Measurements from ENCODE around the gene GADD45B. TPM values are rescaled to one million over a fixed set of nuclear protein-coding genes. Genes with fewer than 3 reads are reported as not detected.

Gene GADD45B
- total RNA-seq, 4 donors from 2014 or later = 230 to 440 (median 337) TPM

DNA sequence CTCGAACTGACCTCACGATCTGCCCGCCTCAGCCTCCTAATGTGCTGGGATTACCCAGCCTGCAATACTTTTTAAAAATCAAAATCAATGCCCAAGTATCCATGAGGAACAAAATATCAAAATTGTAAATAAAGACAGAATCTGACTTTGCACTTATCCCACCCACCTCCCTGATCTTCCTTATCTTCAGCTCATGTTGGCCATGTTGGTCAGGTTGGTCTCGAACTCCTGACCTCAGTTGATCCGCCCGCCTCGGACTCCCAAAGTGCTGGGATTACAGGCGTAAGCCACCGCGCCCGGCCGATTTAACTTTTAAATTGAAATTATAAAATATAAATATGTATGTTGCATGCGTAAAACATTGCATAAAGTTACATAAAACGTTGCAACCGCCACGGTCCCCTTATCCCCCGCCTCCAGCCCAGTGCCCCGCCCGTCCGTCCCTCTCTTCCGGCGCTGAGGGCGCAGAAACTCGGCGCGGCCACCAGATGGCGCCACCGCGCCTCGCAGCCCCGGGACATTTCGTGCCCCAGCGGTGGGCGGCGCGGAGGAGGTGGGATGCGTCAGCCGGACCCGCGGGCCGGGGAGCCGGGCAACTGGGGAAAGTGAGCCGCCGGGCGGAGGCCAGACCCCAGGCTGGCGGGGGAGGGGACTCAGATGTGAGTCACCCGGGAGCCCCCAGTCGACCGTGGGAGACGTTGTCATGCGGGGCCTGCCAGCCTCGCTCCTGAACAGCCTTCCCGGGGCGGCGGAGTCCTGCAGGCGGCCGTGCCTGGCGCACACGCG is 1.5 kb upstream of the GADD45B start:
- TF ChIP-seq EP300 (IDR thresholded peaks at IDR 0.05) (peak; percentile 41 to 87), POLR2A (IDR thresholded peaks at IDR 0.05) (peak; percentile 11 to 38)
- TF ChIP-seq, protein P1, sequence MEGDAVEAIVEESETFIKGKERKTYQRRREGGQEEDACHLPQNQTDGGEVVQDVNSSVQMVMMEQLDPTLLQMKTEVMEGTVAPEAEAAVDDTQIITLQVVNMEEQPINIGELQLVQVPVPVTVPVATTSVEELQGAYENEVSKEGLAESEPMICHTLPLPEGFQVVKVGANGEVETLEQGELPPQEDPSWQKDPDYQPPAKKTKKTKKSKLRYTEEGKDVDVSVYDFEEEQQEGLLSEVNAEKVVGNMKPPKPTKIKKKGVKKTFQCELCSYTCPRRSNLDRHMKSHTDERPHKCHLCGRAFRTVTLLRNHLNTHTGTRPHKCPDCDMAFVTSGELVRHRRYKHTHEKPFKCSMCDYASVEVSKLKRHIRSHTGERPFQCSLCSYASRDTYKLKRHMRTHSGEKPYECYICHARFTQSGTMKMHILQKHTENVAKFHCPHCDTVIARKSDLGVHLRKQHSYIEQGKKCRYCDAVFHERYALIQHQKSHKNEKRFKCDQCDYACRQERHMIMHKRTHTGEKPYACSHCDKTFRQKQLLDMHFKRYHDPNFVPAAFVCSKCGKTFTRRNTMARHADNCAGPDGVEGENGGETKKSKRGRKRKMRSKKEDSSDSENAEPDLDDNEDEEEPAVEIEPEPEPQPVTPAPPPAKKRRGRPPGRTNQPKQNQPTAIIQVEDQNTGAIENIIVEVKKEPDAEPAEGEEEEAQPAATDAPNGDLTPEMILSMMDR (IDR thresholded peaks at IDR 0.05) = peak; percentile 96 to 100 (median 98)
- no peaks in the 10 kb centered on the region for H3K9me3 ChIP-seq
- peaks cover 0 to 19% (median 0%) of the 10 kb centered on the region in 3 donors for H3K36me3 ChIP-seq
- peak overlapping the region; percentile 43 to 95 (median 88) for H3K27ac ChIP-seq
- peaks cover 0 to 41% (median 16%) of the 10 kb centered on the region in 4 donors for H3K4me1 ChIP-seq
- peak overlapping the region; percentile 43 to 94 (median 83) for H3K4me3 ChIP-seq
- H3K27me3 ChIP-seq = no peaks in the 10 kb centered on the region
- DNase-seq (ENCODE audit: low spot score in 2 of 2) = peak; percentile 75 to 76
- WGBS, 2 donors = 10 to 11% methylated on average over 44 to 45 of the region's 60 CpGs

- WGBS, 2 donors = 2 to 3% methylated on average over 17 to 44 of the region's 45 CpGs
- peak in 1 of 2 donors; percentile 39 for DNase-seq (ENCODE audit: low spot score in 2 of 2)
- H3K4me1 ChIP-seq = peaks cover 0 to 43% (median 18%) of the 10 kb centered on the region in 4 donors
These were observed 767 bp upstream of the GADD45B start for GRCh38 chr19:2475018-2475701.

GRCh38 chr19:2476451-2477140 is 669 bp downstream of the GADD45B start:
- Histone ChIP-seq H3K4me3 (peak overlapping the region; percentile 72 to 94 (median 83)), H3K36me3 (peaks cover 0 to 19% (median 0%) of the 10 kb centered on the region in 3 donors), H3K27ac (peak overlapping the region; percentile 66 to 95 (median 90)), H3K27me3 (no peaks in the 10 kb centered on the region), H3K9me3 (no peaks in the 10 kb centered on the region), H3K4me1 (peaks cover 0 to 43% (median 18%) of the 10 kb centered on the region in 4 donors)
- no peak for DNase-seq (ENCODE audit: low spot score in 2 of 2)
- no peak for TF ChIP-seq EP300 (IDR thresholded peaks at IDR 0.05)
- TF ChIP-seq, protein P1 (IDR thresholded peaks at IDR 0.05) = no peak
- TF ChIP-seq POLR2A (IDR thresholded peaks at IDR 0.05) = no peak
- 1 to 2% methylated on average over 32 of the region's 42 CpGs for WGBS, 2 donors

More at GRCh38 chr19:2475018-2475701, 767 bp upstream of the GADD45B start:
- H3K4me3 ChIP-seq = peak overlapping the region; percentile 43 to 94 (median 83)
- peak overlapping the region; percentile 43 to 95 (median 88) for H3K27ac ChIP-seq
- H3K27me3 ChIP-seq = no peaks in the 10 kb centered on the region
- TF ChIP-seq POLR2A (IDR thresholded peaks at IDR 0.05) = no peak
- peak in 1 of 2 donors; percentile 14 for TF ChIP-seq EP300 (IDR thresholded peaks at IDR 0.05)
- peaks cover 0 to 19% (median 0%) of the 10 kb centered on the region in 3 donors for H3K36me3 ChIP-seq
- no peaks in the 10 kb centered on the region for H3K9me3 ChIP-seq

- 8 to 10% methylated on average over 7 to 23 of the region's 27 CpGs for WGBS, 2 donors
- DNase-seq (ENCODE audit: low spot score in 2 of 2) = no peak
- Histone ChIP-seq H3K27me3 (no peaks in the 10 kb centered on the region), H3K36me3 (peaks cover 0 to 19% (median 0%) of the 10 kb centered on the region in 3 donors), H3K4me1 (peaks cover 0 to 43% (median 18%) of the 10 kb centered on the region in 4 donors), H3K4me3 (peak overlapping the region; percentile 72 to 94 (median 83)), H3K9me3 (no peaks in the 10 kb centered on the region), H3K27ac (peak overlapping the region; percentile 66 to 95 (median 90))
- TF ChIP-seq EP300 (IDR thresholded peaks at IDR 0.05) (peak in 1 of 2 donors; percentile 63), POLR2A (IDR thresholded peaks at IDR 0.05) (no peak)
These were observed 1.3 kb downstream of the GADD45B start for GRCh38 chr19:2477141-2477710.

DNA sequence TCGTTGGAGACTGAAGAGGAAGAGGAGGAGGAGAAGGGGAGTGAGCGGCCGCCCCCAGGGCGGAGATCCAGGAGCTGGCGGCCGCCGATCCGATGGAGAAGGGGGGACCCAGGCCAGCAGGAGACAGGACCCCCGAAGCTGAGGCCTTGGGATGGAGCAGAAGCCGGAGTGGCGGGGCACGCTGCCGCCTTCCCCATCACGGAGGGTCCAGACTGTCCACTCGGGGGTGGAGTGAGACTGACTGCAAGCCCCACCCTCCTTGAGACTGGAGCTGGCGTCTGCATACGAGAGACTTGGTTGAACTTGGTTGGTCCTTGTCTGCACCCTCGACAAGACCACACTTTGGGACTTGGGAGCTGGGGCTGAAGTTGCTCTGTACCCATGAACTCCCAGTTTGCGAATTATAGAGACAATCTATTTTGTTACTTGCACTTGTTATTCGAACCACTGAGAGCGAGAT is 1.8 kb downstream of the GADD45B start:
- H3K27ac ChIP-seq = peak overlapping the region; percentile 66 to 95 (median 90)
- peaks cover 0 to 19% (median 0%) of the 10 kb centered on the region in 3 donors for H3K36me3 ChIP-seq
- no peak for DNase-seq (ENCODE audit: low spot score in 2 of 2)
- peaks cover 0 to 43% (median 18%) of the 10 kb centered on the region in 4 donors for H3K4me1 ChIP-seq
- WGBS, 2 donors = 27 to 31% methylated on average over 20 of the region's 21 CpGs
- peak overlapping the region; percentile 72 to 94 (median 83) for H3K4me3 ChIP-seq
- H3K27me3 ChIP-seq = no peaks in the 10 kb centered on the region
- peaks cover 0 to under 1% (median 0%) of the 10 kb centered on the region in 4 donors for H3K9me3 ChIP-seq
- no peak for TF ChIP-seq POLR2A (IDR thresholded peaks at IDR 0.05)
- peak in 1 of 2 donors; percentile 60 for TF ChIP-seq EP300 (IDR thresholded peaks at IDR 0.05)
- TF ChIP-seq, protein P1 (IDR thresholded peaks at IDR 0.05) = no peak

Data from tibial nerve (tissue), 4 donors.